ENCODE data around the gene SRSF11. TPM values are rescaled to one million over a fixed set of nuclear protein-coding genes. Genes with fewer than 3 reads are reported as not detected.

Gene SRSF11
- total and polyA plus RNA-seq, 2 of the 8 experiments (the other 6 are each of a cell fraction or from before 2014, with no cell fraction given): 183 to 260 TPM

GRCh38 chr1:70211541-70211940 is 9.6 kb upstream of the SRSF11 start:
- Histone ChIP-seq H2BK120ac (replicated peaks; ENCODE audit: low read depth, low read length) (no peak overlapping the region), H3K9ac (replicated peaks in 1 of 4; ENCODE audit: extremely low read depth in 1 of 4, low read depth in 3 of 4, low read length in 3 of 4) (no peak overlapping the region), H2BK12ac (ENCODE audit: low read depth, low read length) (no peak overlapping the region), H4K8ac (ENCODE audit: extremely low read depth, insufficient read depth, low read length) (no peak overlapping the region), H3K4me1 (replicated peaks in 1 of 4; ENCODE audit: control insufficient read depth in 3 of 4, insufficient read depth in 4 of 4, low read length in 3 of 4) (peaks cover 0 to 6% (median 0%) of the 10 kb centered on the region in 4 experiments; a peak in 1 of 7 replicates), H3K79me2 (ENCODE audit: control insufficient read depth in 1 of 2, insufficient read depth in 2 of 2, low read length in 2 of 2) (peaks cover 10 to 98% of the 10 kb centered on the region in 2 experiments), H2BK20ac (ENCODE audit: low read length) (no peak overlapping the region), H2BK15ac (ENCODE audit: low read length) (no peak overlapping the region), H2AFZ (ENCODE audit: low read length) (no peak overlapping the region), H2BK5ac (ENCODE audit: low read depth, low read length) (no peak overlapping the region), H2AK5ac (ENCODE audit: low read depth, low read length) (no peak overlapping the region), H3K56ac (replicated peaks; ENCODE audit: insufficient read length, low read depth, low read length) (no peak overlapping the region), H3K27me3 (replicated peaks in 1 of 4; ENCODE audit: control insufficient read depth in 3 of 4, extremely low read depth in 1 of 4, insufficient read depth in 3 of 4, low read length in 3 of 4) (no peaks in the 10 kb centered on the region), H3K4me2 (ENCODE audit: insufficient read depth in 1 of 2, low read depth in 2 of 2, low read length in 2 of 2) (no peak overlapping the region), H4K20me1 (replicated peaks in 1 of 2; ENCODE audit: control insufficient read depth in 1 of 2, insufficient read depth in 2 of 2, low read length in 2 of 2) (peaks cover 0 to 1% of the 10 kb centered on the region in 2 experiments), H3K4me3 (ENCODE audit: extremely low read depth in 1 of 4, insufficient read depth in 2 of 4, low read depth in 3 of 4, low read length in 4 of 4) (no peak overlapping the region), H3K14ac (ENCODE audit: insufficient read length) (no peak overlapping the region), H3K23ac (ENCODE audit: insufficient read length) (no peak overlapping the region), H4K5ac (ENCODE audit: insufficient read length, low read depth, low read length) (no peak overlapping the region), H3K9me3 (ENCODE audit: insufficient read depth in 2 of 2, low read depth in 1 of 2, low read length in 1 of 2) (no peaks in the 10 kb centered on the region), H3K27ac (ENCODE audit: low read depth, low read length) (no peak overlapping the region), H3K23me2 (ENCODE audit: low read depth, low read length) (no peaks in the 10 kb centered on the region), H3K4ac (replicated peaks; ENCODE audit: insufficient read length, low read depth, low read length) (no peak overlapping the region), H3K36me3 (ENCODE audit: control insufficient read depth in 2 of 4, insufficient read depth in 4 of 4, low read length in 3 of 4) (peaks cover 0 to 11% (median 1%) of the 10 kb centered on the region in 4 experiments; a peak in 3 of 8 replicates), H4K91ac (replicated peaks; ENCODE audit: insufficient read length, low read length) (no peak overlapping the region), H3K18ac (ENCODE audit: extremely low read depth, low read length) (no peak overlapping the region), H3K79me1 (ENCODE audit: low read depth, low read length) (peaks cover 2% of the 10 kb centered on the region; the same call in 1 of the 2 replicates)
- CTCF ChIA-PET (ENCODE audit: partially characterized antibody): interaction anchor here (1.5 kb wide), 1 partner anchor 9 kb away, joined by 4 read pairs; the partner anchor contains the start of gene SRSF11
- no peak for DNase-seq (ENCODE audit: low read depth in 1 of 2, low spot score in 2 of 2)
- POLR2A ChIA-PET (ENCODE audit: partially characterized antibody): interaction anchor here (8.5 kb wide), 1 partner anchor 9 kb away, joined by 67 read pairs; the partner anchor contains the start of gene SRSF11
- no peak for FAIRE-seq
- TF ChIP-seq EP300 (IDR thresholded peaks at IDR 0.05; ENCODE audit: borderline replicate concordance in 1 of 2, low read depth in 2 of 2, low read length in 2 of 2): no peak
- TF ChIP-seq YY1 (IDR thresholded peaks at IDR 0.05; ENCODE audit: low read depth, low read length): no peak
